ENCODE results near the gene WDFY3. TPM values are rescaled to one million over a fixed set of nuclear protein-coding genes. Genes with fewer than 3 reads are reported as not detected.

The WDFY3 gene
- total and polyA plus RNA-seq, 2 of the 13 experiments (the other 11 are each of a cell fraction or from before 2014, with no cell fraction given), result 16.7 to 24.5 TPM

DNA sequence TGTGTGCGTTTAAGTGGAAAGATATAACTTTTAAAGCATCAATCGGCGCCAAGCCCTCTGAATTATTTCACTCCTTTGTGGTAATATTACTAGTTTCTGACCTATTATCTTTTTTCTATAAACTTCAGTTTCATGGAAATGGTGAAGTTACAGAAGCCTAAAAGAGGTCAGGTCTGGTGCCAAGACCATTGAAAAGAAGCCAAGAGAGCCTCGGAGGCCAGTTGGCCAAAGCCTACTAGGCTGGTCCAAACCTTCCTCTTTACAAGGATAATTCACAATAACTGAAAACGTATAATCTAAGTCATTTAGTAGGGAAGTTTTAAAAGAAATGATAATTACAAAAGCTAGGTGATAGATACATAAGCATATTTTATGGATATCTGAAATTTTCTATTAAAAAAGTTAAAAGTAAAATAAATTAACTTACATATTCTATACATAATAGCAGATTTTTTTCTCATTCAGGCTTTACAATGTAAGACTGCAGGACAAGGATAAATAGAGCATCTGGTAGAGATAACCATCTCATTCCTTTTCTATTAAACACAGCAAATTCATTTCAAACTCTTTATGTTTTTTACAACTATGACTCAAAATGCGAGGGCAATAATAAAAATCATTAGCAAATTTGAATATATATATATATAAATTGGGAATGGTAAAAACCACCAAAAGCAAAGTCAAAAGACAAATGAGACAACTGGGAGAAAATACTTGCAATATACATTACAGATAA lies 49.2 kb downstream of the WDFY3 start (continued):
- TF ChIP-seq TEAD3 (CRISPR knock-in tag; optimal IDR thresholded peaks at IDR 0.05; ENCODE audit: borderline replicate concordance), result no peak
- TF ChIP-seq ZNF614 (CRISPR knock-in tag; IDR thresholded peaks at IDR 0.05; ENCODE audit: borderline replicate concordance), result no peak

DNA sequence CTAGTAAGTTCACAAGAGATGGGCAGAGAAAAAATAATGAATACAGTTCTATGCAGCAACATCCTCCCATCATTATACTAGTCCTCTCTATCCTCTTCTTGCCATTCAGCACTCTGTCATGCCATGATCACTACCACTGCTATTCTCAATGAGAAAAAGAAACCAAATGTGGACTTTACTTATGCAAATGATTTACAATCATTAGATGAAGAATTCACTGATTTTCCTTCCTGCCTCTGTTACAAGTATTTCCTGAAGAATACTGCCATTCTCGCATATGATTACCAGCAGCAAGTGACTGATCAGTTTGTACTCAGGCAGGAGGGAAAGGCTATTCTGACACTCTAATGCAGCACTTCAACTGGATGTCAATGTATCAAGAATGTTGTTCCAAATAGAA lies 50.3 kb downstream of the WDFY3 start:
- POLR2A ChIA-PET, result no interaction called here
- FAIRE-seq, result no peak
- no peak for TF ChIP-seq ZBTB42 (CRISPR knock-in tag; IDR thresholded peaks at IDR 0.05)
- Histone ChIP-seq H4K20me1 (ENCODE audit: insufficient read depth, low read length) (no peaks in the 10 kb centered on the region), H3K27ac (ENCODE audit: extremely low read length, insufficient read depth, low read length) (no peak overlapping the region), H3K36me3 (replicated peaks in 1 of 2; ENCODE audit: control insufficient read depth in 1 of 2, insufficient read depth in 2 of 2, low read length in 2 of 2) (peaks cover 0 to 12% of the 10 kb centered on the region in 2 experiments; a peak in 1 of 5 replicates), H3K27me3 (ENCODE audit: control insufficient read depth in 1 of 2, insufficient read depth in 2 of 2, low read length in 2 of 2) (no peaks in the 10 kb centered on the region), H3K4me2 (ENCODE audit: low read depth, low read length) (no peak overlapping the region), H3K9me3 (ENCODE audit: low read length) (no peaks in the 10 kb centered on the region), H3K9ac (ENCODE audit: insufficient read depth, low read depth, low read length) (no peak overlapping the region), H2AFZ (ENCODE audit: low read length) (no peak overlapping the region), H3K4me1 (ENCODE audit: insufficient read depth, low read length) (no peaks in the 10 kb centered on the region), H3K4me3 (replicated peaks in 1 of 3; ENCODE audit: insufficient read depth in 1 of 3, low read depth in 2 of 3, low read length in 3 of 3) (no peak overlapping the region), H3K79me2 (ENCODE audit: insufficient read depth, low read length) (peaks cover 2% of the 10 kb centered on the region)
- WGBS (ENCODE audit: low lambda C conversion rate), result 94% methylated on average over 1 of the region's 1 CpG
- in situ Hi-C loops (cut with HindIII; ENCODE audit: extremely low pct_ligation_motif_present, low pct_unique_long_range_greater_than_20kb), result no loop called here
- no TSS peak for BruUV-seq (replicated peaks)
- ATAC-seq, result no peak
- DNase-seq (ENCODE audit: low spot score), result no peak
- intact Hi-C loops (cut with micrococcal nuclease; ENCODE audit: unreplicated experiment), result no loop called here
- CTCF ChIA-PET (ENCODE audit: low intra/inter-chr PET ratio, low total read pairs), result no interaction called here

- no peak overlapping the region for H3K27ac ChIP-seq (ENCODE audit: extremely low read length, insufficient read depth, low read length)
- H3K36me3 ChIP-seq (replicated peaks in 1 of 2; ENCODE audit: control insufficient read depth in 1 of 2, insufficient read depth in 2 of 2, low read length in 2 of 2), result peaks cover 0 to 12% of the 10 kb centered on the region in 2 experiments; a peak in 1 of 5 replicates
- no peak for ATAC-seq
- H3K27me3 ChIP-seq (ENCODE audit: control insufficient read depth in 1 of 2, insufficient read depth in 2 of 2, low read length in 2 of 2), result no peaks in the 10 kb centered on the region
- peaks cover 2% of the 10 kb centered on the region for H3K79me2 ChIP-seq (ENCODE audit: insufficient read depth, low read length)
- POLR2A ChIA-PET, result no interaction called here
- BruUV-seq (replicated peaks), result no TSS peak
- no peak overlapping the region for H3K4me3 ChIP-seq (replicated peaks in 1 of 3; ENCODE audit: insufficient read depth in 1 of 3, low read depth in 2 of 3, low read length in 3 of 3)
- H3K4me2 ChIP-seq (ENCODE audit: low read depth, low read length), result no peak overlapping the region
- H3K9me3 ChIP-seq (ENCODE audit: low read length), result no peaks in the 10 kb centered on the region
- H3K9ac ChIP-seq (ENCODE audit: insufficient read depth, low read depth, low read length), result no peak overlapping the region
- H3K4me1 ChIP-seq (ENCODE audit: insufficient read depth, low read length), result no peaks in the 10 kb centered on the region
- no peak overlapping the region for H2AFZ ChIP-seq (ENCODE audit: low read length)
- in situ Hi-C loops (cut with HindIII; ENCODE audit: extremely low pct_ligation_motif_present, low pct_unique_long_range_greater_than_20kb) (no loop called here), intact Hi-C loops (cut with micrococcal nuclease; ENCODE audit: unreplicated experiment) (no loop called here)
- CTCF ChIA-PET (ENCODE audit: low intra/inter-chr PET ratio, low total read pairs), result no interaction called here
- DNase-seq (ENCODE audit: low spot score), result no peak
- H4K20me1 ChIP-seq (ENCODE audit: insufficient read depth, low read length), result no peaks in the 10 kb centered on the region
- no peak for FAIRE-seq
- TF ChIP-seq PRPF4 (IDR thresholded peaks at IDR 0.05; ENCODE audit: low read depth, low read length, poor library complexity, severe bottlenecking) (no peak), SRSF9 (IDR thresholded peaks at IDR 0.05; ENCODE audit: borderline replicate concordance, insufficient read depth, low read depth, low read length, poor library complexity, severe bottlenecking) (no peak), PAF1 (CRISPR knock-in tag; IDR thresholded peaks at IDR 0.05) (no peak), CEBPB (IDR thresholded peaks at IDR 0.05; ENCODE audit: borderline replicate concordance, low read depth, low read length) (no peak), HNRNPLL (IDR thresholded peaks at IDR 0.05; ENCODE audit: low read depth, low read length, poor library complexity, severe bottlenecking) (no peak), RFX3 (CRISPR knock-in tag; IDR thresholded peaks at IDR 0.05) (no peak), MBNL3 (CRISPR knock-in tag; conservative IDR thresholded peaks at IDR 0.05) (no peak), ZKSCAN5 (CRISPR knock-in tag; IDR thresholded peaks at IDR 0.05) (no peak), NR2C2 (CRISPR knock-in tag; IDR thresholded peaks at IDR 0.05; ENCODE audit: borderline replicate concordance) (no peak), HDAC2 (CRISPR knock-in tag; IDR thresholded peaks at IDR 0.05) (no peak), ZNF30 (CRISPR knock-in tag; IDR thresholded peaks at IDR 0.05) (no peak)
- TF ChIP-seq, protein P1, sequence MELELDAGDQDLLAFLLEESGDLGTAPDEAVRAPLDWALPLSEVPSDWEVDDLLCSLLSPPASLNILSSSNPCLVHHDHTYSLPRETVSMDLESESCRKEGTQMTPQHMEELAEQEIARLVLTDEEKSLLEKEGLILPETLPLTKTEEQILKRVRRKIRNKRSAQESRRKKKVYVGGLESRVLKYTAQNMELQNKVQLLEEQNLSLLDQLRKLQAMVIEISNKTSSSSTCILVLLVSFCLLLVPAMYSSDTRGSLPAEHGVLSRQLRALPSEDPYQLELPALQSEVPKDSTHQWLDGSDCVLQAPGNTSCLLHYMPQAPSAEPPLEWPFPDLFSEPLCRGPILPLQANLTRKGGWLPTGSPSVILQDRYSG (CRISPR knock-in tag; IDR thresholded peaks at IDR 0.05), result no peak
These were observed 51.1 kb downstream of the WDFY3 start for GRCh38 chr4:84915396-84915780.
